Left forelimb (tissue), 1 donor: ENCODE data around the gene FAM151A.

Experiments
- DNase-seq: peaks from one replicate; pipeline ENCODE4 v3.0.0-alpha.2; 2018; ENCODE audit warnings: low spot score

Gene FAM151A

GRCh38 chr1:54623216-54624007, at the start of gene FAM151A:
FAM151A (minus strand) TSS chr1:54623525; CDS start chr1:54623395, 130 bp downstream.
- DNase-seq, result no peak

- no peak for DNase-seq
Observed at GRCh38 chr1:54671985-54672608, 48.8 kb upstream of the FAM151A start.

GRCh38 chr1:54668567-54668966, 45.2 kb upstream of the FAM151A start:
- DNase-seq, result no peak

- no peak for DNase-seq
Observed at GRCh38 chr1:54667797-54668196, 44.5 kb upstream of the FAM151A start.

- no peak for DNase-seq
Observed at GRCh38 chr1:54666333-54666732, 43.0 kb upstream of the FAM151A start.

GRCh38 chr1:54665852-54666251, 42.5 kb upstream of the FAM151A start:
- no peak for DNase-seq

- no peak for DNase-seq
Observed at GRCh38 chr1:54664364-54664763, 41.0 kb upstream of the FAM151A start.

- no peak for DNase-seq
Observed at GRCh38 chr1:54663725-54664124, 40.4 kb upstream of the FAM151A start.

- DNase-seq, result no peak
Observed at GRCh38 chr1:54658164-54658913, 35.0 kb upstream of the FAM151A start.

GRCh38 chr1:54653036-54653435, 29.7 kb upstream of the FAM151A start:
- DNase-seq, result no peak

GRCh38 chr1:54652168-54652567, 28.8 kb upstream of the FAM151A start:
- no peak for DNase-seq

- DNase-seq, result no peak
Observed at GRCh38 chr1:54651608-54652007, 28.3 kb upstream of the FAM151A start.

GRCh38 chr1:54650417-54650816, 27.1 kb upstream of the FAM151A start:
- DNase-seq, result no peak

- no peak for DNase-seq
Observed at GRCh38 chr1:54649921-54650320, 26.6 kb upstream of the FAM151A start.

GRCh38 chr1:54649130-54649898, 26.0 kb upstream of the FAM151A start:
- DNase-seq, result no peak

- DNase-seq, result no peak
Observed at GRCh38 chr1:54645806-54646676, 22.7 kb upstream of the FAM151A start.

- DNase-seq, result no peak
Observed at GRCh38 chr1:54643736-54644135, 20.4 kb upstream of the FAM151A start.

- no peak for DNase-seq
Observed at GRCh38 chr1:54640863-54641836, 17.8 kb upstream of the FAM151A start, which contains the start of gene MROH7. MROH7 (plus strand) TSS chr1:54641786; CDS start chr1:54652927, 11,141 bp downstream.

GRCh38 chr1:54640361-54640760, 17.0 kb upstream of the FAM151A start:
- no peak for DNase-seq
